CD4-positive, alpha-beta T cell (primary cell): Measurements from ENCODE around the gene PHRF1. TPM values are rescaled to one million over a fixed set of nuclear protein-coding genes. Genes with fewer than 3 reads are reported as not detected.

Source experiments
- ATAC-seq: fragments of 200-7000 bp; cut with Tn5 transposase; one replicate; pipeline ENCODE4 v1.10.0; 2022; ENCODE audit warnings: mild to moderate bottlenecking; ENCODE audit not compliant: poor library complexity
- CTCF ChIA-PET: fragments of 350-600 bp; sonication (Branson Sonifier 250); formaldehyde crosslinking; loops from one replicate; lab custom pipeline; 2021; ENCODE audit warnings: antibody characterized with exemption, inconsistent platforms; lab: Charles Lee
- POLR2A ChIA-PET: fragments of 350-600 bp; sonication (Branson Sonifier 250); formaldehyde crosslinking; loops from one replicate; lab custom pipeline; 2021; ENCODE audit warnings: antibody characterized with exemption, inconsistent platforms; lab: Charles Lee
- DNase-seq, 14 experiments: peaks; one replicate each; pipeline ENCODE4 v3.0.0-alpha.2; 2013 to 2020; ENCODE audit warnings: mixed read lengths in 2 of 14
- H3K27ac ChIP-seq, 2 donors: one replicate each; pipeline versions ENCODE4 v1.5.1 to v1.7.0; 2013; ENCODE audit warnings: low read length in 2 of 2, low read depth in 1 of 2, mild to moderate bottlenecking in 1 of 2
- H3K27me3 ChIP-seq, 2 experiments: 1 replicate in 1 of 2; 2 replicates in 1 of 2; pipeline versions ENCODE4 v1.6.1 to v1.7.0; 2013; ENCODE audit warnings: low read length in 2 of 2, control low read depth in 1 of 2, mild to moderate bottlenecking in 1 of 2, moderate library complexity in 1 of 2; ENCODE audit not compliant: insufficient read depth in 2 of 2, control insufficient read depth in 1 of 2
- H3K36me3 ChIP-seq: one replicate; pipeline ENCODE4 v1.6.1; 2013; ENCODE audit warnings: low read length, control low read depth; ENCODE audit not compliant: insufficient read depth
- H3K4me1 ChIP-seq: one replicate; pipeline ENCODE4 v1.6.1; 2013; ENCODE audit warnings: low read length, control low read depth; ENCODE audit not compliant: insufficient read depth
- H3K4me3 ChIP-seq: one replicate; pipeline ENCODE4 v1.5.1; 2013; ENCODE audit warnings: mild to moderate bottlenecking, low read length, moderate library complexity
- H3K9me3 ChIP-seq, 2 experiments: 1 replicate in 1 of 2; 2 replicates in 1 of 2; pipeline versions ENCODE4 v1.6.1 to v1.7.0; 2013; ENCODE audit warnings: low read length in 2 of 2, mild to moderate bottlenecking in 2 of 2, control low read depth in 1 of 2, moderate library complexity in 1 of 2; ENCODE audit not compliant: control insufficient read depth in 1 of 2, insufficient read depth in 1 of 2
- H3K27ac Mint-ChIP-seq: one replicate; pipeline ENCODE4 v1.8.0; 2020; ENCODE audit warnings: mixed read lengths
- H3K27me3 Mint-ChIP-seq: one replicate; pipeline ENCODE4 v1.8.0; 2021; ENCODE audit warnings: mixed read lengths
- H3K36me3 Mint-ChIP-seq: one replicate; pipeline ENCODE4 v1.8.0; 2021; ENCODE audit warnings: low read depth, mixed read lengths
- H3K4me1 Mint-ChIP-seq: one replicate; pipeline ENCODE4 v1.8.0; 2021; ENCODE audit warnings: low read depth, mixed read lengths
- H3K4me3 Mint-ChIP-seq: one replicate; pipeline ENCODE4 v1.8.0; 2020; ENCODE audit warnings: mild to moderate bottlenecking, mixed read lengths
- H3K9me3 Mint-ChIP-seq: one replicate; pipeline ENCODE4 v1.8.0; 2020; ENCODE audit warnings: mixed read lengths
- CTCF ChIP-seq: fragments of 200-600 bp; IDR thresholded peaks from one replicate; pipeline ENCODE4 v1.8.0; 2022; ENCODE audit warnings: antibody characterized with exemption, mild to moderate bottlenecking
- intact Hi-C, 2 experiments: fragments of 100-400 bp; cut with DNase I in 1 of 2; cut with micrococcal nuclease in 1 of 2; formaldehyde crosslinking; loops; one replicate each; pipeline versions ENCODE4 v1.15.1 to v1.9.0; 2023 to 2025; cut with DNase I, micrococcal nuclease
- microRNA-seq: library from miRNA; unstranded; fragments of <30 nt; microRNA quantifications from one replicate; pipeline ENCODE4 v1.2.0, GENCODE V29; 2021; ENCODE audit warnings: borderline microRNAs expressed, borderline replicate concordance
- total RNA-seq, 174 experiments: library from RNA in 2 of 174; stranded (reverse) in 2 of 174; gene quantifications; one replicate each; pipeline ENCODE4 v1.2.3 and lab custom pipeline; 2021 to 2026

Gene PHRF1
- total RNA-seq, 2 experiments from 2014 or later = 37.1 to 37.6 TPM

- no peak for ATAC-seq
- Mint-ChIP-seq H3K36me3 (peaks cover 19% of the 10 kb centered on the region), H3K4me1 (no peaks in the 10 kb centered on the region), H3K27me3 (no peaks in the 10 kb centered on the region), H3K9me3 (no peaks in the 10 kb centered on the region), H3K27ac (no peak overlapping the region), H3K4me3 (no peak overlapping the region)
- H3K4me1 ChIP-seq = no peaks in the 10 kb centered on the region
- CTCF ChIA-PET = no interaction called here
- H3K9me3 ChIP-seq = no peaks in the 10 kb centered on the region
- no peak for TF ChIP-seq CTCF
- no peak overlapping the region for H3K4me3 ChIP-seq
- DNase-seq = no peak
- H3K36me3 ChIP-seq = peaks cover 42% of the 10 kb centered on the region
- intact Hi-C loops = no loop called here
- H3K27me3 ChIP-seq = no peaks in the 10 kb centered on the region
- POLR2A ChIA-PET = no interaction called here
- H3K27ac ChIP-seq = no peak overlapping the region
Measured at GRCh38 chr11:660281-660680, 84.0 kb downstream of the PHRF1 start.

- H3K4me1 Mint-ChIP-seq = no peaks in the 10 kb centered on the region
- H3K27ac Mint-ChIP-seq = no peak overlapping the region
- no peaks in the 10 kb centered on the region for H3K27me3 ChIP-seq
- no peaks in the 10 kb centered on the region for H3K4me1 ChIP-seq
- no peak overlapping the region for H3K27ac ChIP-seq
- TF ChIP-seq CTCF = no peak
- no peaks in the 10 kb centered on the region for H3K27me3 Mint-ChIP-seq
- H3K4me3 Mint-ChIP-seq = no peak overlapping the region
- no peaks in the 10 kb centered on the region for H3K9me3 Mint-ChIP-seq
- intact Hi-C loops = loop anchor here in 1 of 2 experiments (1.0 kb wide), 1 partner anchor 104 kb away; no protein-coding TSS in a partner anchor
- peaks cover 42% of the 10 kb centered on the region for H3K36me3 ChIP-seq
- no peaks in the 10 kb centered on the region for H3K9me3 ChIP-seq
- ATAC-seq (no peak), DNase-seq (no peak)
- CTCF ChIA-PET = interaction anchor here (1.7 kb wide), 1 partner anchor 106 kb away, joined by 6 read pairs; no protein-coding TSS in a partner anchor
- POLR2A ChIA-PET = no interaction called here
- no peak overlapping the region for H3K4me3 ChIP-seq
- H3K36me3 Mint-ChIP-seq = peaks cover 25% of the 10 kb centered on the region
Measured at GRCh38 chr11:660681-661444, 84.6 kb downstream of the PHRF1 start.

Small RNA genes within 50 kb of the gene (microRNA-seq; reads per million reads assigned to microRNA genes)
- 71.8 reads per million, percentile 63 among the genes with 10 or more reads in this experiment for gene MIR210

Other genes with a start within 250 kb of the PHRF1 start
- 1 to 10 TPM; 4.2 to 6.0 TPM for gene B4GALNT4, start 207.0 kb upstream of the PHRF1 start, total RNA-seq
- under 1 TPM in 1 of 2 experiments, not detected in 1; 0.60 TPM for gene PKP3, start 182.3 kb upstream of the PHRF1 start, total RNA-seq
- 100 to 1,000 TPM; 358 to 392 TPM for gene SIGIRR, start 161.5 kb upstream of the PHRF1 start, total RNA-seq
- gene ANO9, start 134.5 kb upstream of the PHRF1 start, total RNA-seq = 100 to 1,000 TPM; 109 to 114 TPM
- 10 to 100 TPM; 15.2 to 18.4 TPM for gene PTDSS2, start 126.2 kb upstream of the PHRF1 start, total RNA-seq
- gene RNH1, start 69.2 kb upstream of the PHRF1 start, total RNA-seq = 100 to 1,000 TPM; 131 to 132 TPM
- 10 to 100 TPM; 23.7 to 23.9 TPM for gene HRAS, start 40.9 kb upstream of the PHRF1 start, total RNA-seq
- 1 to 10 TPM; 2.4 TPM for gene LRRC56, start 38.9 kb upstream of the PHRF1 start, total RNA-seq
- gene LMNTD2, start 15.7 kb upstream of the PHRF1 start, total RNA-seq = 10 to 100 TPM in 1 of 2 experiments, 1 to 10 TPM in 1; 8.2 to 10.3 TPM
- gene RASSF7, start 15.5 kb upstream of the PHRF1 start, total RNA-seq = 10 to 100 TPM; 14.1 to 15.7 TPM
- 10 to 100 TPM; 36.5 to 37.7 TPM for gene IRF7, start 39.5 kb downstream of the PHRF1 start, total RNA-seq
- gene CDHR5, start 48.5 kb downstream of the PHRF1 start, total RNA-seq = not detected
- not detected for gene SCT, start 50.7 kb downstream of the PHRF1 start, total RNA-seq
- gene DRD4, start 60.8 kb downstream of the PHRF1 start, total RNA-seq = under 1 TPM; 0.70 to 0.82 TPM
- 10 to 100 TPM; 68.4 to 79.6 TPM for gene DEAF1, start 118.8 kb downstream of the PHRF1 start, total RNA-seq
- 10 to 100 TPM; 21.0 to 22.0 TPM for gene TMEM80, start 119.3 kb downstream of the PHRF1 start, total RNA-seq
- gene EPS8L2, start 129.8 kb downstream of the PHRF1 start, total RNA-seq = 1 to 10 TPM; 3.5 to 4.0 TPM
- 10 to 100 TPM; 26.2 to 27.7 TPM for gene TALDO1, start 171.0 kb downstream of the PHRF1 start, total RNA-seq
- 10 to 100 TPM; 14.7 to 16.1 TPM for gene GATD1, start 201.0 kb downstream of the PHRF1 start, total RNA-seq
- gene CEND1, start 213.6 kb downstream of the PHRF1 start, total RNA-seq = not detected
- gene SLC25A22, start 221.8 kb downstream of the PHRF1 start, total RNA-seq = 10 to 100 TPM in 1 of 2 experiments, 1 to 10 TPM in 1; 9.1 to 11.1 TPM
- 10 to 100 TPM; 32.6 to 33.0 TPM for gene PIDD1, start 228.8 kb downstream of the PHRF1 start, total RNA-seq
- gene RPLP2, start 233.5 kb downstream of the PHRF1 start, total RNA-seq = 1,000 to 10,000 TPM; 5,234 to 5,390 TPM
- 100 to 1,000 TPM; 202 to 220 TPM for gene PNPLA2, start 242.4 kb downstream of the PHRF1 start, total RNA-seq